Rectal smooth muscle tissue (tissue), 1 donor: Measurements from ENCODE around the gene TBRG4.

Source experiments
- H3K27ac ChIP-seq: one replicate; pipeline ENCODE4 v1.7.0; 2013; ENCODE audit warnings: low read depth, low read length, inconsistent platforms
- H3K27me3 ChIP-seq: one replicate; pipeline ENCODE4 v1.7.0; 2013; ENCODE audit warnings: low read length; ENCODE audit not compliant: control insufficient read depth, insufficient read depth
- H3K36me3 ChIP-seq: one replicate; pipeline ENCODE4 v1.7.0; 2013; ENCODE audit warnings: low read length; ENCODE audit not compliant: control insufficient read depth, insufficient read depth
- H3K4me1 ChIP-seq: one replicate; pipeline ENCODE4 v1.7.0; 2013; ENCODE audit warnings: low read length; ENCODE audit not compliant: control insufficient read depth, insufficient read depth
- H3K4me3 ChIP-seq: one replicate; pipeline ENCODE4 v1.7.0; 2013; ENCODE audit warnings: low read length
- H3K9ac ChIP-seq: one replicate; pipeline ENCODE4 v1.7.0; 2013; ENCODE audit warnings: low read length

Gene TBRG4

GRCh38 chr7:45061806-45062425, 49.6 kb downstream of the TBRG4 start:
- Histone ChIP-seq H3K4me3 (no peak overlapping the region), H3K36me3 (peaks cover 22% of the 10 kb centered on the region), H3K9ac (no peak overlapping the region), H3K27ac (no peak overlapping the region), H3K4me1 (no peaks in the 10 kb centered on the region), H3K27me3 (no peaks in the 10 kb centered on the region)

- H3K9ac ChIP-seq: no peak overlapping the region
- H3K4me1 ChIP-seq: no peaks in the 10 kb centered on the region
- no peaks in the 10 kb centered on the region for H3K27me3 ChIP-seq
- no peak overlapping the region for H3K4me3 ChIP-seq
- peaks cover 20% of the 10 kb centered on the region for H3K36me3 ChIP-seq
- no peak overlapping the region for H3K27ac ChIP-seq
Measured at GRCh38 chr7:45061352-45061751, 50.1 kb downstream of the TBRG4 start.

- H3K27me3 ChIP-seq: no peaks in the 10 kb centered on the region
- no peak overlapping the region for H3K27ac ChIP-seq
- no peak overlapping the region for H3K4me3 ChIP-seq
- peaks cover 13% of the 10 kb centered on the region for H3K36me3 ChIP-seq
- no peak overlapping the region for H3K9ac ChIP-seq
- H3K4me1 ChIP-seq: no peaks in the 10 kb centered on the region
Measured at GRCh38 chr7:45060295-45060694, 51.2 kb downstream of the TBRG4 start.

GRCh38 chr7:45057878-45058277, 53.6 kb downstream of the TBRG4 start:
- H3K4me3 ChIP-seq: no peak overlapping the region

GRCh38 chr7:45055594-45056219, 55.8 kb downstream of the TBRG4 start:
- H3K36me3 ChIP-seq: no peaks in the 10 kb centered on the region
- no peaks in the 10 kb centered on the region for H3K4me1 ChIP-seq

More at GRCh38 chr7:45057878-45058277, 53.6 kb downstream of the TBRG4 start:
- Histone ChIP-seq H3K27ac (no peak overlapping the region), H3K9ac (no peak overlapping the region), H3K4me1 (no peaks in the 10 kb centered on the region), H3K36me3 (no peaks in the 10 kb centered on the region), H3K27me3 (no peaks in the 10 kb centered on the region)

GRCh38 chr7:45055016-45055415, 56.5 kb downstream of the TBRG4 start:
- H3K9ac ChIP-seq: no peak overlapping the region
- H3K36me3 ChIP-seq: no peaks in the 10 kb centered on the region
- no peaks in the 10 kb centered on the region for H3K4me1 ChIP-seq
- no peaks in the 10 kb centered on the region for H3K27me3 ChIP-seq
- no peak overlapping the region for H3K27ac ChIP-seq
- H3K4me3 ChIP-seq: no peak overlapping the region

More at GRCh38 chr7:45055594-45056219, 55.8 kb downstream of the TBRG4 start:
- Histone ChIP-seq H3K27ac (no peak overlapping the region), H3K4me3 (no peak overlapping the region), H3K9ac (no peak overlapping the region), H3K27me3 (no peaks in the 10 kb centered on the region)

GRCh38 chr7:45054442-45054841, 57.1 kb downstream of the TBRG4 start:
- H3K9ac ChIP-seq: no peak overlapping the region
- no peaks in the 10 kb centered on the region for H3K36me3 ChIP-seq
- H3K4me3 ChIP-seq: no peak overlapping the region
- H3K27me3 ChIP-seq: no peaks in the 10 kb centered on the region
- H3K27ac ChIP-seq: no peak overlapping the region
- no peaks in the 10 kb centered on the region for H3K4me1 ChIP-seq

- Histone ChIP-seq H3K27me3 (no peaks in the 10 kb centered on the region), H3K4me3 (no peak overlapping the region), H3K4me1 (no peaks in the 10 kb centered on the region), H3K27ac (no peak overlapping the region), H3K9ac (no peak overlapping the region), H3K36me3 (no peaks in the 10 kb centered on the region)
Measured at GRCh38 chr7:45053941-45054340, 57.6 kb downstream of the TBRG4 start.

GRCh38 chr7:45053401-45053800, 58.1 kb downstream of the TBRG4 start:
- no peaks in the 10 kb centered on the region for H3K36me3 ChIP-seq
- no peaks in the 10 kb centered on the region for H3K4me1 ChIP-seq
- no peak overlapping the region for H3K4me3 ChIP-seq
- no peak overlapping the region for H3K27ac ChIP-seq
- no peaks in the 10 kb centered on the region for H3K27me3 ChIP-seq
- H3K9ac ChIP-seq: no peak overlapping the region

- Histone ChIP-seq H3K4me1 (no peaks in the 10 kb centered on the region), H3K27ac (no peak overlapping the region), H3K9ac (no peak overlapping the region), H3K36me3 (no peaks in the 10 kb centered on the region), H3K27me3 (no peaks in the 10 kb centered on the region), H3K4me3 (no peak overlapping the region)
Measured at GRCh38 chr7:45052011-45052410, 59.5 kb downstream of the TBRG4 start.

GRCh38 chr7:45050198-45050597, 61.3 kb downstream of the TBRG4 start:
- Histone ChIP-seq H3K36me3 (no peaks in the 10 kb centered on the region), H3K27ac (no peak overlapping the region), H3K27me3 (no peaks in the 10 kb centered on the region), H3K9ac (no peak overlapping the region), H3K4me1 (no peaks in the 10 kb centered on the region), H3K4me3 (no peak overlapping the region)
